GM12892 (cell line): Measurements from ENCODE around the gene UCHL5. TPM values are rescaled to one million over a fixed set of nuclear protein-coding genes. Genes with fewer than 3 reads are reported as not detected.

Source experiments
- DNase-seq: peaks from one replicate; pipeline ENCODE4 v3.0.0; 2011; ENCODE audit not compliant: insufficient read length
- FAIRE-seq: peaks from 2 replicates; lab custom pipeline; 2011; peaks lifted over from hg19 to GRCh38; lab: Jason Lieb, UNC
- POLR2A ChIP-seq: IDR thresholded peaks from 2 replicates; pipeline ENCODE4 v1.6.1; 2011; ENCODE audit warnings: low read depth, low read length, control low read depth
- POLR2AphosphoS5 ChIP-seq: IDR thresholded peaks from 2 replicates; pipeline ENCODE4 v1.6.1; 2011; ENCODE audit warnings: low read depth, low read length, control low read depth
- TAF1 ChIP-seq: IDR thresholded peaks from 2 replicates; pipeline ENCODE4 v1.6.1; 2011; ENCODE audit warnings: low read depth, mild to moderate bottlenecking, control low read depth, low read length, borderline replicate concordance
- polyA plus RNA-seq: library from polyadenylated mRNA; unstranded; fragments of >200 nt; gene quantifications from one replicate; pipeline ENCODE4 v1.2.1, GENCODE V29; 2012; ENCODE audit warnings: missing spikeins, inconsistent platforms; ENCODE audit not compliant: missing spikeins

Gene UCHL5, protein sequence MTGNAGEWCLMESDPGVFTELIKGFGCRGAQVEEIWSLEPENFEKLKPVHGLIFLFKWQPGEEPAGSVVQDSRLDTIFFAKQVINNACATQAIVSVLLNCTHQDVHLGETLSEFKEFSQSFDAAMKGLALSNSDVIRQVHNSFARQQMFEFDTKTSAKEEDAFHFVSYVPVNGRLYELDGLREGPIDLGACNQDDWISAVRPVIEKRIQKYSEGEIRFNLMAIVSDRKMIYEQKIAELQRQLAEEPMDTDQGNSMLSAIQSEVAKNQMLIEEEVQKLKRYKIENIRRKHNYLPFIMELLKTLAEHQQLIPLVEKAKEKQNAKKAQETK
- 61.7 TPM for polyA plus RNA-seq

GRCh38 chr1:193059282-193060114, at the start of gene UCHL5, which contains the start of gene RO60:
UCHL5 (minus strand) TSS chr1:193059360; CDS start chr1:193059260, 100 bp downstream.
RO60 (plus strand) TSS chr1:193059612; CDS start chr1:193069055, 9,443 bp downstream.
- peak; percentile 70 for DNase-seq
- FAIRE-seq, result peak; percentile 98
- TF ChIP-seq POLR2AphosphoS5, result peak; percentile 92
- TF ChIP-seq TAF1, result peak; percentile 74
- TF ChIP-seq POLR2A, result peak; percentile 94

DNA sequence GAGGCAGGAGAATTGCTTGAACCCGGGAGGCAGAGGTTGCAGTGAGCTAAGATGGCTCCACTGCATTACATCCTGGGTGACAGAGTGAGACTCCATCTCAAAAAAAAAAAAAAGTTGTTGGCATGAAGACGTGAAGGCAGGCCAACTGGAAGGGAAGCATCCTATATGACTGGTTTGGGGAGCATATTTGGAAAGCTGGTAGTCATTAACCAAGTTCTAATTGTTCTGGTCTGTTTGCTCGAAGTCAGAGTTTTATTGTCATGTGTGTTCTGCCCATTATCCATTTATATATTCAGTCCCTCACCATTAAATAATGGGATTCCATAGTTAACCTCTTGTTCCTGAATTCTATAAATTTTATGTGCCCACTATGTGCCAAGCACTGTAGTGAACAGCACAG, 49.3 kb upstream of the UCHL5 start:
- no peak for DNase-seq
- TF ChIP-seq POLR2A (no peak), POLR2AphosphoS5 (no peak), TAF1 (no peak)
- no peak for FAIRE-seq

GRCh38 chr1:193105821-193106177, 46.6 kb upstream of the UCHL5 start:
- DNase-seq (no peak), FAIRE-seq (no peak)
- TF ChIP-seq POLR2AphosphoS5 (no peak), TAF1 (no peak), POLR2A (no peak)

- peak; percentile 83 for DNase-seq
- FAIRE-seq, result peak; percentile 89
- TF ChIP-seq POLR2A (peak; percentile 79; the same call in 1 of the 2 replicates), POLR2AphosphoS5 (peak; percentile 45; the same call in 1 of the 2 replicates), TAF1 (0 out of 2 replicates have a peak, but pooled peaks have one; percentile 52)
Measured at GRCh38 chr1:193104907-193105820, 46.0 kb upstream of the UCHL5 start, which contains the start of gene GLRX2. GLRX2 (minus strand) TSS chr1:193105414; CDS start chr1:193105382, 32 bp downstream.

- DNase-seq (peak; percentile 20), FAIRE-seq (peak; percentile 30)
Measured at GRCh38 chr1:193104502-193104906, 45.3 kb upstream of the UCHL5 start.

DNA sequence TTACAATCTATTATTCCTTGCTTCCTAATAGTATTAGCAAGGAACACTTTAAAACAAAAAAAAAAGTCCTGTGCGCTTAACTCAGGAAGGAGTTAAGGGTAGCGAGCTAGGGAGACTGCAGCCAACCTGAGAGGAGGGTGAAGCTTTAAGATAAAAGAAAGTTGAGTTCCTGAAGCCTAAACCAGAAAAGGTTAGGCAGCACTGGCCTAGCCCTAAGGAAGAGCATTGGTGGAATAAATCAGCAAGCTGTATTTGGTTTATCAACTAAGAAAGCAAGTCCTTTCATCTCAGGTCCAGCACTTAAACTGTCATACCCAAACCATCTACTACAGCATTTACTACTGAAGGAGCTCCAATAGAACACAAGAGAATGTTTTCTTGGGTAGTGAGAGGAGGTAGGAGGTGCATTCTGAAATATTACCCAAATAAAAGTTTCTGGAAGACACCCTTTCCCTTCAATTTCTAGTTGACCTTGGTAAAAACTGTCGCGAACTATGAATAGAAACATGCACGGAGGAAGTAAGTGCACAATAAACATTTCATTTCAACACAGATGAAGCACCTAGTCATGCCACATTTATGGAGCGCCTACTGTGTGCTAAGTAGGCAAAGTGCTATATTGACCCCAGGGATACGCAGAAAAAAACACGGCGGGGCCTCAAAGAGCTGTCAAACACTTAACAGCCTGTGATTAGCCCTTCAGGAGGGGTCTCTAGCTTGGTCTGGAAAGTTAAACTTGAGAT, 44.8 kb upstream of the UCHL5 start:
- no peak for DNase-seq
- TF ChIP-seq TAF1 (no peak), POLR2A (no peak), POLR2AphosphoS5 (no peak)
- FAIRE-seq, result no peak

More at GRCh38 chr1:193104502-193104906, 45.3 kb upstream of the UCHL5 start:
- TF ChIP-seq POLR2A, result no peak
- TF ChIP-seq TAF1, result no peak
- no peak for TF ChIP-seq POLR2AphosphoS5

GRCh38 chr1:193102662-193103061, 43.5 kb upstream of the UCHL5 start:
- TF ChIP-seq POLR2AphosphoS5 (no peak), POLR2A (no peak), TAF1 (no peak)
- FAIRE-seq, result no peak
- DNase-seq, result no peak

GRCh38 chr1:193094112-193094511, 35.0 kb upstream of the UCHL5 start:
- DNase-seq (no peak), FAIRE-seq (no peak)
- TF ChIP-seq POLR2AphosphoS5 (no peak), POLR2A (no peak), TAF1 (no peak)

DNA sequence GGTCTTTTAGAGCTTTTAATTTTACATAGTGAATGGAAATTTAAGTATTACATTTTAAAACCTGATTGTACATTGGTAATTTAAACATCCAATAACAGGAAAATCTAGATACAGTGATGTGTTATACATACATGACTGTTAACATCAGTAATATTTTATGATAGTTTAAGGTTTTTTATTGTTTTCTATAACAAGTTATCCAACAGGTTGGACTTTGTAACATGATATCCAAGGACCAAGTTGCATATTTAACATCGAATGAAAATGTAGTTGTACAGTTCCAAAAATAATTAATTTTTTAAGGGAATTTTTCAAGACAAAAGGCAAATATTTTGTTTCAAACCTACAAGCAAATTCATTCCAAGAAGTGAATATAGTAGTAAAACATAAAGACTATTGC, 31.7 kb upstream of the UCHL5 start:
- DNase-seq, result no peak
- FAIRE-seq, result no peak
- TF ChIP-seq TAF1 (no peak), POLR2AphosphoS5 (no peak), POLR2A (no peak)

- no peak for DNase-seq
- no peak for FAIRE-seq
- no peak for TF ChIP-seq POLR2AphosphoS5
- no peak for TF ChIP-seq TAF1
Measured at GRCh38 chr1:193087893-193088292, 28.7 kb upstream of the UCHL5 start.

DNA sequence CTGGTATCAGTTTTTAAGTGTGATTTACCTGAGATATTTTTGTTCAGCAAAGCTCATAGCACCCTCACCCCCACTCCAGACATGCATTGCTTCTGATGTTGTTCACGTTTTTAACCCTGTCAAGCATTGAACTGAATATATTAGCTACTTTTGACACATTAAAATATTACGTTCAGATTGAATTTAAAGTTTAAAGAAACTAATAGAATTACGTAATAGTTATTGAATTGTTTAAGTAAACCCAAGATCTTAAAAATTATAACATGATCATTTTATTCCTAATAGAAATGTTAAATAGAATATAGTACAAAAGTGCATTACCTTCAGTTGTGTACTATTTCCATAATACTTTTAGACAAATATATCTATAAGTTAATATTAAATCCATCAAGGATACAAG, 27.2 kb upstream of the UCHL5 start:
- no peak for FAIRE-seq
- DNase-seq, result no peak

More for the DNA sequence above, 27.2 kb upstream of the UCHL5 start:
- no peak for TF ChIP-seq POLR2AphosphoS5
- TF ChIP-seq TAF1, result no peak
- TF ChIP-seq POLR2A, result no peak
